ENCODE results near the gene MICU1. TPM values are rescaled to one million over a fixed set of nuclear protein-coding genes. Genes with fewer than 3 reads are reported as not detected.

The MICU1 gene
- total RNA-seq, 2 donors from 2014 or later: 44.3 to 51.8 TPM

- no peaks in the 10 kb centered on the region for H3K27me3 ChIP-seq
- intact Hi-C loops (cut with DNase I): no loop called here
- H3K36me3 ChIP-seq: no peaks in the 10 kb centered on the region
- TF ChIP-seq CTCF (IDR thresholded peaks at IDR 0.05): no peak
- DNase-seq: no peak
- H3K27ac ChIP-seq: no peak overlapping the region
- no peak overlapping the region for H3K4me3 ChIP-seq
- no peaks in the 10 kb centered on the region for H3K9me3 ChIP-seq
- H3K9ac ChIP-seq (ENCODE audit: low read depth in 2 of 2, low read length in 2 of 2): no peak overlapping the region
- no peaks in the 10 kb centered on the region for H3K4me1 ChIP-seq
These were observed 202.5 kb downstream of the MICU1 start for GRCh38 chr10:72423426-72423825.

- intact Hi-C loops (cut with DNase I): no loop called here
- no peaks in the 10 kb centered on the region for H3K36me3 ChIP-seq
- H3K4me3 ChIP-seq: no peak overlapping the region
- H3K9me3 ChIP-seq: no peaks in the 10 kb centered on the region
- DNase-seq: no peak
- TF ChIP-seq CTCF (IDR thresholded peaks at IDR 0.05): no peak
- no peak overlapping the region for H3K27ac ChIP-seq
- no peaks in the 10 kb centered on the region for H3K27me3 ChIP-seq
- H3K9ac ChIP-seq (ENCODE audit: low read depth in 2 of 2, low read length in 2 of 2): no peak overlapping the region
- no peaks in the 10 kb centered on the region for H3K4me1 ChIP-seq
These were observed 203.9 kb downstream of the MICU1 start for GRCh38 chr10:72421885-72422540.

- Histone ChIP-seq H3K27ac (no peak overlapping the region), H3K9me3 (no peaks in the 10 kb centered on the region), H3K4me3 (no peak overlapping the region), H3K27me3 (no peaks in the 10 kb centered on the region), H3K4me1 (no peaks in the 10 kb centered on the region), H3K36me3 (no peaks in the 10 kb centered on the region), H3K9ac (ENCODE audit: low read depth in 2 of 2, low read length in 2 of 2) (no peak overlapping the region)
- no peak for TF ChIP-seq CTCF (IDR thresholded peaks at IDR 0.05)
- intact Hi-C loops (cut with DNase I): no loop called here
- DNase-seq: no peak
These were observed 206.6 kb downstream of the MICU1 start for GRCh38 chr10:72419241-72419640.

GRCh38 chr10:72418679-72419078 is 207.2 kb downstream of the MICU1 start:
- no peaks in the 10 kb centered on the region for H3K27me3 ChIP-seq
- H3K4me1 ChIP-seq: no peaks in the 10 kb centered on the region
- H3K9ac ChIP-seq (ENCODE audit: low read depth in 2 of 2, low read length in 2 of 2): no peak overlapping the region
- intact Hi-C loops (cut with DNase I): no loop called here
- no peaks in the 10 kb centered on the region for H3K9me3 ChIP-seq
- TF ChIP-seq CTCF (IDR thresholded peaks at IDR 0.05): no peak
- H3K27ac ChIP-seq: no peak overlapping the region
- H3K36me3 ChIP-seq: no peaks in the 10 kb centered on the region
- H3K4me3 ChIP-seq: no peak overlapping the region
- no peak for DNase-seq

GRCh38 chr10:72417971-72418370 is 207.9 kb downstream of the MICU1 start:
- Histone ChIP-seq H3K36me3 (no peaks in the 10 kb centered on the region), H3K4me3 (no peak overlapping the region), H3K27ac (no peak overlapping the region), H3K27me3 (no peaks in the 10 kb centered on the region), H3K4me1 (no peaks in the 10 kb centered on the region), H3K9ac (ENCODE audit: low read depth in 2 of 2, low read length in 2 of 2) (no peak overlapping the region), H3K9me3 (no peaks in the 10 kb centered on the region)
- DNase-seq: no peak
- TF ChIP-seq CTCF (IDR thresholded peaks at IDR 0.05): no peak
- intact Hi-C loops (cut with DNase I): no loop called here

Data from colonic mucosa (tissue), 4 donors.